Aorta (tissue), 5 donors: ENCODE measurements around the gene USP19. TPM values are rescaled to one million over a fixed set of nuclear protein-coding genes. Genes with fewer than 3 reads are reported as not detected.

Experiments
- ATAC-seq: fragments of 200-7000 bp; cut with Tn5 transposase; one replicate; pipeline ENCODE4 v1.9.1; 2022; ENCODE audit warnings: moderate library complexity; ENCODE audit not compliant: low FRiP score
- DNase-seq, 2 donors: peaks; one replicate each; pipeline ENCODE4 v3.0.0-alpha.2; 2020
- H3K27ac ChIP-seq, 2 donors: one replicate each; pipeline ENCODE4 v1.5.1; 2013; ENCODE audit warnings: low read length in 2 of 2, mild to moderate bottlenecking in 2 of 2, moderate library complexity in 2 of 2, control low read depth in 1 of 2, inconsistent platforms in 1 of 2, low read depth in 1 of 2
- H3K27me3 ChIP-seq, 2 donors: one replicate each; pipeline ENCODE4 v1.6.1; 2013; ENCODE audit warnings: control low read depth in 1 of 2, low read length in 1 of 2, mild to moderate bottlenecking in 1 of 2, moderate library complexity in 1 of 2; ENCODE audit not compliant: insufficient read depth in 2 of 2, control insufficient read depth in 1 of 2
- H3K36me3 ChIP-seq, 2 donors: one replicate each; pipeline ENCODE4 v1.6.1; 2013; ENCODE audit warnings: control low read depth in 1 of 2, low read length in 1 of 2, mild to moderate bottlenecking in 1 of 2; ENCODE audit not compliant: insufficient read depth in 2 of 2, control insufficient read depth in 1 of 2
- H3K4me1 ChIP-seq, 2 donors: one replicate each; pipeline ENCODE4 v1.6.1; 2013; ENCODE audit warnings: low read length in 2 of 2, control low read depth in 1 of 2, mild to moderate bottlenecking in 1 of 2, moderate library complexity in 1 of 2; ENCODE audit not compliant: insufficient read depth in 2 of 2, control insufficient read depth in 1 of 2
- H3K4me3 ChIP-seq, 2 donors: one replicate each; pipeline ENCODE4 v1.5.1; 2013; ENCODE audit warnings: low read length in 2 of 2, control low read depth in 1 of 2, mild to moderate bottlenecking in 1 of 2
- H3K9me3 ChIP-seq: one replicate; pipeline ENCODE4 v1.6.1; 2013; ENCODE audit warnings: mild to moderate bottlenecking, low read length; ENCODE audit not compliant: control insufficient read depth
- WGBS, 2 donors: extraction: QIAGEN DNeasy Blood & Tissue Kit; methylation state at CpG; one replicate each; pipeline ENCODE4 v1.1.7; 2013; 5-methylcytosine and 5-hydroxymethylcytosine counted together
- intact Hi-C, 2 donors: fragments of 100-400 bp; cut with DNase I; formaldehyde crosslinking; loops; one replicate each; pipeline versions ENCODE4 v1.14.2 to v1.15.0; 2022
- polyA plus RNA-seq, 2 donors: library from polyadenylated mRNA; stranded (reverse); fragments of 200-250 nt; gene quantifications; one replicate each; pipeline ENCODE4 v1.2.3, GENCODE V29; 2013
- total RNA-seq, 2 donors: library from RNA; stranded (reverse); fragmentation: NEBNext Ultra II Directional; extraction: Animal tissue kit (Norgen Biotek cat#: 25700); gene quantifications; one replicate each; pipeline ENCODE4 v1.2.1, GENCODE V29; 2021
- donor health status: healthy with polysubstance abuse.
- donor health status: Bipolar disorder and iron deficiency.
- donor health status: DM: no; HTN: no; CAD: no.
- donor health status: DM: no; HTN: no; CAD: no.
- donor health status: DM: yes; HTN: yes; CAD: no.

USP19 gene
- total and polyA plus RNA-seq, 4 donors, result 22.7 to 54.8 (median 35.7) TPM

GRCh38 chr3:49112262-49112661 lies 8.4 kb downstream of the USP19 start:
- WGBS, 2 donors, result 88 to 91% methylated on average over 14 of the region's 14 CpGs

DNA sequence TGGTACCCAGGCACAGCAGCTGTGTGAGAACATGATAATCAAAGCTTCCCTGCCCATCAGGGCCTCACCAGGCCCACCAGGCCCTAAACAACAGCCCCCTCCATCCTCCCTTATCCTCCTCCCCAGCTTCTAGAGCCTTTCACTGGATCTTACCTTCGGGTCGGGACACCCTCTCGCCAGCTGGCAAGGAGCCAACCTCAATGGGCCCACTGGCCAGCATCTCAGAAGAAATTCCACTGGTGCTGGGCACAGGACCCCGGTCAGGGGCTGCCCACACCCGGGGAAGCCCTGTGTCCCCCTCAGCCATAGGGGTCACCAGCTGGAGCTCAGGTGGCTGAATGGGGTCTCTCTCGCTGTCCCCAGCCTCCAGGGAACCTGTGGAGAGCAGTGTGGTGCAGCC lies 9.3 kb downstream of the USP19 start:
- DNase-seq (no peak), ATAC-seq (no peak)
- no peaks in the 10 kb centered on the region for H3K4me1 ChIP-seq
- peaks cover 6 to 30% of the 10 kb centered on the region in 2 donors for H3K36me3 ChIP-seq
- no peak overlapping the region for H3K4me3 ChIP-seq
- no peaks in the 10 kb centered on the region for H3K27me3 ChIP-seq
- no peak overlapping the region for H3K27ac ChIP-seq
- WGBS, 2 donors, result 64 to 71% methylated on average over 6 of the region's 6 CpGs
- no peaks in the 10 kb centered on the region for H3K9me3 ChIP-seq
- intact Hi-C loops, result no loop called here

More at GRCh38 chr3:49112262-49112661, 8.4 kb downstream of the USP19 start:
- no peak overlapping the region for H3K4me3 ChIP-seq
- DNase-seq, result no peak
- H3K27ac ChIP-seq, result no peak overlapping the region
- no peaks in the 10 kb centered on the region for H3K9me3 ChIP-seq
- ATAC-seq, result no peak
- H3K27me3 ChIP-seq, result no peaks in the 10 kb centered on the region
- H3K4me1 ChIP-seq, result no peaks in the 10 kb centered on the region
- peaks cover 6 to 31% of the 10 kb centered on the region in 2 donors for H3K36me3 ChIP-seq
- intact Hi-C loops, result no loop called here

DNA sequence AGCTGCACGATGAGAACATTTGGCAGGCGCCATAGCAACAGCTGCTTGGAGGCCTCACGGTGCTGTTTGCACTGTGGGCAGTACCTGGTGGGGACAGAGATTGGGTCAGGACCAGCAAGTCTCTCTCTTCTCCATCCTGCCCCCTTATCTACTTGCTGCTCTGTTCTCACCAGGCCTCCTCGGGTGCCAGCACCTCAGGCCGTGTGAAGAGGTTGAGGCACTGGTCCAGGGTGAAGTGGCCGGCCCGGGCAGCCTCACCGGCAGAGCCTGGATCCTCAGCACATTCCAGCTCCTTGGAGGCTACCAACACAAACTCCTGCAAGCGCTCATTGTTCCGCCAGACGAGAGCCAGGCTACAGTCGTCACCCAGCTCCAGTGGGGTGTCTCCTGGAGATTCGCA lies 9.8 kb downstream of the USP19 start:
- H3K36me3 ChIP-seq, result peaks cover 6 to 28% of the 10 kb centered on the region in 2 donors
- H3K27me3 ChIP-seq, result no peaks in the 10 kb centered on the region
- no peak overlapping the region for H3K4me3 ChIP-seq
- WGBS, 2 donors, result 82% methylated on average over 13 of the region's 13 CpGs
- intact Hi-C loops, result no loop called here
- H3K27ac ChIP-seq, result no peak overlapping the region
- H3K4me1 ChIP-seq, result no peaks in the 10 kb centered on the region
- no peaks in the 10 kb centered on the region for H3K9me3 ChIP-seq
- no peak for DNase-seq
- ATAC-seq, result no peak

GRCh38 chr3:49108346-49108745 lies 12.3 kb downstream of the USP19 start:
- Histone ChIP-seq H3K27me3 (no peaks in the 10 kb centered on the region), H3K4me3 (no peak overlapping the region), H3K27ac (no peak overlapping the region), H3K4me1 (no peaks in the 10 kb centered on the region), H3K9me3 (no peaks in the 10 kb centered on the region), H3K36me3 (peaks cover 2 to 20% of the 10 kb centered on the region in 2 donors)
- DNase-seq (no peak), ATAC-seq (no peak)
- WGBS, 2 donors, result 75 to 76% methylated on average over 14 of the region's 14 CpGs
- intact Hi-C loops, result no loop called here

- Histone ChIP-seq H3K36me3 (peaks cover 0 to 14% of the 10 kb centered on the region in 2 donors), H3K27ac (peak within 1 kb of the TSS in 1 of 2 donors; percentile 64), H3K9me3 (no peaks in the 10 kb centered on the region), H3K4me1 (no peaks in the 10 kb centered on the region), H3K27me3 (no peaks in the 10 kb centered on the region), H3K4me3 (peak within 1 kb of the TSS; percentile 38 to 65)
- peak; percentile 96 for DNase-seq
- WGBS, 2 donors, result 1% methylated on average over 50 of the region's 50 CpGs
- intact Hi-C loops, result no loop called here
- peak; percentile 95 for ATAC-seq
These were observed 16.0 kb downstream of the USP19 start, which contains the start of gene QARS1 for GRCh38 chr3:49104427-49105291. TSS of gene QARS1 (minus strand) at chr3:49104757. CDS start at chr3:49104733, 24 bp downstream.

GRCh38 chr3:49104052-49104426 lies 16.6 kb downstream of the USP19 start:
- 5% methylated on average over 8 of the region's 8 CpGs for WGBS, 2 donors
- no peaks in the 10 kb centered on the region for H3K9me3 ChIP-seq
- ATAC-seq, result no peak
- no peak for DNase-seq
- no peaks in the 10 kb centered on the region for H3K4me1 ChIP-seq
- peak overlapping the region in 1 of 2 donors; percentile 64 for H3K27ac ChIP-seq
- intact Hi-C loops, result no loop called here
- peak overlapping the region; percentile 38 to 64 for H3K4me3 ChIP-seq
- peaks cover 0 to 20% of the 10 kb centered on the region in 2 donors for H3K36me3 ChIP-seq
- no peaks in the 10 kb centered on the region for H3K27me3 ChIP-seq

DNA sequence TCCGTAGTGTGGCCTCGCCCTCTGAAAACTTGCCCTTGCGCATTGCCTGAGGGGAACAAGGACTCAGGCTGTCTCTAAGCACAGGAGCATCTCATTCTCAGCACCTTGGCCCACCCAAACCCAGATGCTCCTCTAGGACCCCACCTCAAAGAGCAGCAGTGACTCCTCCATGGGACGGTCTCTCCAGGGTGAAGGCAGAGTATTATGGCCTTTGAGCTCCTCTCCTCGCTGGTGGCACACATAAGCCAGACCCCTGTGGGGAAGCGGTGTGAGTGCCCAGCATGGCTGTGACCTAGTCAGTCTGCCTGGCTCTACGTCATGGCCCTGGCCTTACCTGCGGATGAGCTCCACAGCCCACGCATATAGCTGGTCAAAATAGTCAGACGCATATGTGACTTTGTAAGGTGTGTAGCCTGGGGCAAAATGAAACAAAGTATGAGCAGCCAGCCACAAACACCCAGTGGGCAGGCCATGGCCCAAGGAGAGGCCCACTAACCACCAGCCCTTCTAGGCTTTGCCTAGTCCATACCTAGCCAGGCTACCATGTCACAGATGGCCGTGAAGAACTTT lies 20.5 kb downstream of the USP19 start:
- Histone ChIP-seq H3K9me3 (no peaks in the 10 kb centered on the region), H3K4me3 (no peak overlapping the region), H3K27ac (no peak overlapping the region), H3K4me1 (no peaks in the 10 kb centered on the region), H3K36me3 (peaks cover 4 to 21% of the 10 kb centered on the region in 2 donors), H3K27me3 (no peaks in the 10 kb centered on the region)
- 91 to 95% methylated on average over 11 of the region's 11 CpGs for WGBS, 2 donors
- intact Hi-C loops, result no loop called here
- ATAC-seq (no peak), DNase-seq (peak in 1 of 2 donors; percentile 42)

DNA sequence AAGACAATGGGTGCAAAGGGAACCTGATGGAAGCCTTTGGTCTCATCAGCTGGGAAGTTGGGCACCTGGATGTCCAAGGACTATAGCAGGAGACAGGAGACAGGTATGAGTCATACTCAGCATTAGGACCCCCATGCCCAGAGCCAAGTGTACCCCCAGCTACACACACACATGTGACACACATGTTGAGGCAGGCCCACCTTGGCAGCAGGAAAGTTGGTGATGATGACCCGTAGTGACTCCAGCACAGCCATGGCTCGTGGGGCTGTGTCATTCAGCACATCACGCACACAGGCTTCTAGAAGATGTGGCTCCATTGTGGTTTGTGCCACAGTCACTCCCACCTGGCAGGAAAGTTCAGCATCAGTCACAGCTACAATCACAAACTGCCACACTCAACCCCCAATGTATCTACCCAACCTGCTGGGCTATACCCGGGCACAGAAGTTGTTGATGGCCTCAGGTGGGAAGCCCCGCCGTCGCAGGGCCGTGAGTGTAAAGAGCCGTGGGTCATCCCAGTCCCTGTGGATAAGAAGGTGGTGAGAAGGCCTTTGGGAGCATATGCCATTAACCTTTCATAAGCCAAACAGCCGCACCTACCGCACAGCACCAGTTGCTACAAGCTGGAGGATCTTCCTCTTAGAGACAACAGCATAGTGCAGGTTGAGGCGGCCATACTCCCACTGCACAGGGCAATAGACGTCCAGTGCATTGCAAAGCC lies 21.6 kb downstream of the USP19 start:
- Histone ChIP-seq H3K36me3 (peaks cover 4 to 21% of the 10 kb centered on the region in 2 donors), H3K27me3 (no peaks in the 10 kb centered on the region), H3K27ac (no peak overlapping the region), H3K4me3 (no peak overlapping the region), H3K4me1 (no peaks in the 10 kb centered on the region), H3K9me3 (no peaks in the 10 kb centered on the region)
- 87 to 89% methylated on average over 13 of the region's 13 CpGs for WGBS, 2 donors
- DNase-seq, result peak in 1 of 2 donors; percentile 62
- intact Hi-C loops, result no loop called here
- ATAC-seq, result no peak
